ENCODE results near the gene CD300E.

CD300E gene

DNA sequence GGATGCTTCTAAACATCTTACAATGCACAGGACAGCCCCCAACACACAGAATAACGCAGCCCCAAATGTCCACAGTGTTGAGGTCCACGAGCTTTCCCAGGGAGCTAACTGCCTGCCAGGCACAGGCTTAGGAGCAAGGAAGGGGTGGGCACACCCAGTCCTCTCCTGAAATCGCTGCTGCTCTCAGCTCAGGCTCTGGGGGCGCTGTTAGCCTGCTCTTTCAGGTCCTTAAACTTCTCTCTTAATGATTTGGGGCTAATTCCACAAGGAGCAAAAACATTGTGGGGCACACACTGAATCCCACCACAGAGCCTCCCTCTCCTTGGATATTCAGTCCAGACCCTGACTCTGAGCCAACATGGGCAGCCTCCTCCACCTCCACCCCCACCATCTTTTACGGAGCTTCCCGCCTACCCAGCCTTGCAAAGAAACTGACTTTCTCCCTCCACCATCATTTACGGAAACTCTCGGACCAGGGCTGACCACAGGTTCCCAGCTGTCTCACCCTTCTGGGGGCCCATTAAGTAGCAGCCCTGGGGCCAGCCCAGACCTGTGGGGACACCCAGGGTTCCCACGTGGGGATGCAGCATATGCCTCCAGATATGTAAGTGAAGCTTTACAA is 57.3 kb downstream of the CD300E start:
- H3K4me3 ChIP-seq (ENCODE audit: low read depth, low read length): no peak overlapping the region
- TF ChIP-seq, protein P1, sequence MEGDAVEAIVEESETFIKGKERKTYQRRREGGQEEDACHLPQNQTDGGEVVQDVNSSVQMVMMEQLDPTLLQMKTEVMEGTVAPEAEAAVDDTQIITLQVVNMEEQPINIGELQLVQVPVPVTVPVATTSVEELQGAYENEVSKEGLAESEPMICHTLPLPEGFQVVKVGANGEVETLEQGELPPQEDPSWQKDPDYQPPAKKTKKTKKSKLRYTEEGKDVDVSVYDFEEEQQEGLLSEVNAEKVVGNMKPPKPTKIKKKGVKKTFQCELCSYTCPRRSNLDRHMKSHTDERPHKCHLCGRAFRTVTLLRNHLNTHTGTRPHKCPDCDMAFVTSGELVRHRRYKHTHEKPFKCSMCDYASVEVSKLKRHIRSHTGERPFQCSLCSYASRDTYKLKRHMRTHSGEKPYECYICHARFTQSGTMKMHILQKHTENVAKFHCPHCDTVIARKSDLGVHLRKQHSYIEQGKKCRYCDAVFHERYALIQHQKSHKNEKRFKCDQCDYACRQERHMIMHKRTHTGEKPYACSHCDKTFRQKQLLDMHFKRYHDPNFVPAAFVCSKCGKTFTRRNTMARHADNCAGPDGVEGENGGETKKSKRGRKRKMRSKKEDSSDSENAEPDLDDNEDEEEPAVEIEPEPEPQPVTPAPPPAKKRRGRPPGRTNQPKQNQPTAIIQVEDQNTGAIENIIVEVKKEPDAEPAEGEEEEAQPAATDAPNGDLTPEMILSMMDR (IDR thresholded peaks at IDR 0.05; ENCODE audit: low read depth, low read length): peak; percentile 93
- no peaks in the 10 kb centered on the region for H3K36me3 ChIP-seq
- H3K9me3 ChIP-seq (ENCODE audit: severe bottlenecking): peaks cover 2% of the 10 kb centered on the region
- DNase-seq: peak; percentile 74
- peaks cover 95% of the 10 kb centered on the region for H3K27me3 ChIP-seq (ENCODE audit: insufficient read depth, low read depth, severe bottlenecking)
- H3K27ac ChIP-seq: no peak overlapping the region

DNA sequence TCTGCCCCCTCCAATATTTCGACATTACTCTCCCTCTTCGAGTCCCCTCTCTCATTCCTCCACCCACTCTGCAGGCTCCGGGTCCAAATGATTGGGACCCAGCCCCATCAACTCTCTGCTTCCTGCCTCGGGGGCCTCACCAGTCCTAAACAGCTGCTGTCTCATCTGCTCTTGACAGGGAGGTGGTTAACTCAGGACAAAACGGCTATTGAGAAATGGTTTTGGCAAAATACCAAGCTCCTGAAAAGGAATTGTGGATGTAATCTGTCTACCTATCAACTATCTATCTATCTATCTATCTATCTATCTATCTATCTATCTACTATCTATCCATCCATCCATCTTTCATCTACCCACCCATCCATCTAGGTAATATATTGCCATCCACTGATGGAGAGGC is 58.4 kb downstream of the CD300E start:
- no peak for DNase-seq
- Histone ChIP-seq H3K27ac (no peak overlapping the region), H3K4me3 (ENCODE audit: low read depth, low read length) (no peak overlapping the region), H3K27me3 (ENCODE audit: insufficient read depth, low read depth, severe bottlenecking) (peaks cover 95% of the 10 kb centered on the region), H3K36me3 (no peaks in the 10 kb centered on the region), H3K9me3 (ENCODE audit: severe bottlenecking) (peaks cover 2% of the 10 kb centered on the region)
- TF ChIP-seq, protein P1 (IDR thresholded peaks at IDR 0.05; ENCODE audit: low read depth, low read length): no peak

- Histone ChIP-seq H3K27ac (no peak overlapping the region), H3K27me3 (ENCODE audit: insufficient read depth, low read depth, severe bottlenecking) (peaks cover 95% of the 10 kb centered on the region), H3K36me3 (no peaks in the 10 kb centered on the region), H3K4me3 (ENCODE audit: low read depth, low read length) (no peak overlapping the region), H3K9me3 (ENCODE audit: severe bottlenecking) (peaks cover 6% of the 10 kb centered on the region)
- TF ChIP-seq, protein P1 (IDR thresholded peaks at IDR 0.05; ENCODE audit: low read depth, low read length): no peak
- no peak for DNase-seq
Measured at GRCh38 chr17:74563358-74563757, 60.2 kb downstream of the CD300E start.

GRCh38 chr17:74561586-74561985 is 62.0 kb downstream of the CD300E start:
- Histone ChIP-seq H3K27ac (no peak overlapping the region), H3K27me3 (ENCODE audit: insufficient read depth, low read depth, severe bottlenecking) (peaks cover 97% of the 10 kb centered on the region), H3K36me3 (no peaks in the 10 kb centered on the region), H3K4me3 (ENCODE audit: low read depth, low read length) (no peak overlapping the region), H3K9me3 (ENCODE audit: severe bottlenecking) (peaks cover 6% of the 10 kb centered on the region)
- no peak for DNase-seq
- TF ChIP-seq, protein P1 (IDR thresholded peaks at IDR 0.05; ENCODE audit: low read depth, low read length): no peak
